GM21390 (cell line): ENCODE results near the gene PKP4.

Experiments
- ATAC-seq: cut with Tn5 transposase; IDR thresholded peaks from one replicate; pipeline ENCODE4 v1.9.1; 2021; ENCODE audit not compliant: unreplicated experiment

PKP4 gene

DNA sequence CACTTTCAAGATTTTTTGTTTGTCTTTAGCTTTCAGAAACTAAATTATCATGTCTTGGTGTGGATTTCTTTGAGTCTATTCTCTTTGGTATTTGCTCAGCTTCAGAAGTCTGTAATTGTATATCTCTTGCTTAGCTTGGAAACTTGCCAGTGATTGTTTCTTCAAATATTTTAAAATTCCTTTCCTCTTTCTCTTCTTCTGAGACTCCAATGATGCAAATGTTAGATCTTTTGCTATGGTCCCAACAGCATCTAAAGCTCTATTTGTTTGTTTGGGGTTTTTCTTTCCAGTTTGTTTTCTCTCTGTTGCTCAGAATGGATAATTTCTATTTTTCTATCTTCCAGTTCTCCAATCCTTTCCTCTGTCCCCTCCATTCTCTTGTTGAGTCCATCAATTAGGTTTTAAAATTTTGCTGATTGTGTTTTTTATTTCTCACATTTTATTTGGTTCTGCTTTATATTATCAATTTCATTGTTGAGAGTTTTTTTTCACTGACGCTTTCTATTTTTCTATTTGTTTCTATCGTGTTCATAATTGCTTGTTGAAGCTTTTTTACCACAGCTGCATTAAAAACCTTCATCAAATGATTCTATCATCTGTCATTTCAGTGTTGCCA, 256.9 kb downstream of the PKP4 start:
- no peak for ATAC-seq

DNA sequence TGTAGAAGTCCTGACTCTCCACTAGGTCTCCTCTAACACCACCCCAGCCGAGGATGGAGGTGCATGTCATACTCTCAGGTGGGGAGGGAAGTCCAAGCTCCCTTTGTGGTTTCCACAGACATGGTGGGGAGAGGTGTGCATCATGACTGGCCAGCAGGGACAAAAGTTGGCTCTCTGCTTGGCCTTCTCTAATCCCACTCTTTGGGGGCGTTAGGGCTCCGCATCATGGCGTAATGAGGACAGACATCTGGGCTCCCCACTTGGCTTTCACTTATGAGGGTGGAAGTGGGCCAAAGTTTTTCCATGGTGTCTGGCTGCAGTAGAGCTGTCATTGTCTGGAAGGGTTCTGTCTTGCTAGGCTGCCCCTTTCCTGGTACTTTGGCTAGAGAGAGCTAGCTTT, 257.7 kb downstream of the PKP4 start:
- ATAC-seq, result no peak

DNA sequence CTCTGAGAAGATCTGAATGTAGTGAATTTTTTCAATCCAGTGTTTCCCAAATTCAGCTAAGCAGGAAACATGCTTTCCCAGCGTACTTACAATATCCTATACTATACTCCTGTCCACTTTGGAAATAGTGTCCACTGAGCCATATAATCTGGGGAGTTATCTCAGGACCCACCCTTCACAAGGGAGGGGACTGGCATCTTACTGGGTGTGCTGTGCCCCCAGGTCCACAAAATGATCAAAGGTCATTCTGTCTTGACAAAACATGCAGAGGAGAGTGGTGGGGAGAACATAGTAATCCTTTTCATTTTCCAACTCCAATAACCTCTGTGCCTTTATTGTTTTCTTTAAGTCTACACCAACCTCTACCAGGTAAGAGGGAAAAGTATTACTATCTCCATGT, 258.6 kb downstream of the PKP4 start:
- ATAC-seq, result no peak

DNA sequence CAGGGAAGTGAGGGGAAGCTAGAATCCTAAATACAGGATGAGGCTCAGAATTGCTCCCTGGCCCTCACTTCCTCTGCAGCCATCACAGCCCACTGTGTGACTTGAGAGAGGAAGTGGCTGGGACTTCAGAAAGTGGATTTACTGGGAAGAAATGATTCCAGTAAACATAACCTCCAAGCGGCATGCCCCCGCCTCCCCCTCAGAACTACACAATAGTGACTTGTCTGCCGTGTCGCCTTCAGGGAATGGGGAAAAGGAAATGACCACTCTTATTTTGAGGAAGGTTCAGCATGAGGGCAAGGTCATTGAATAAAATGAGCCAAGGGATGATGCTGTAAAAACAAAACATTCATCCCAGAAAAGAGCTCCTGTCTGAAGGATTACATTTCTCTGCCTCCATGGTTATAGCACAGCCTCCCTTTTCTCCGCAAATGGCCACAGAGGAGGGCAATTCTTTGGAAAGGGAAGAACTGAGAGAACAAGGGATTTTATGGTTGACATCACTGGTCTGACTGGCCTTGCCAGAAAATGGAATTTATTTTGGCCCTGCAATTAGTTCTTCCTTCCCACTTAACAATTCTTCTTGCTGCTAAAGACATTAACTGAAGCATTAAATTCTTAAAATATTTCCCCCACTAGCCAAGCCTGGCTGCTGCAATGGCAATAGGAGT, 259.5 kb downstream of the PKP4 start:
- no peak for ATAC-seq

DNA sequence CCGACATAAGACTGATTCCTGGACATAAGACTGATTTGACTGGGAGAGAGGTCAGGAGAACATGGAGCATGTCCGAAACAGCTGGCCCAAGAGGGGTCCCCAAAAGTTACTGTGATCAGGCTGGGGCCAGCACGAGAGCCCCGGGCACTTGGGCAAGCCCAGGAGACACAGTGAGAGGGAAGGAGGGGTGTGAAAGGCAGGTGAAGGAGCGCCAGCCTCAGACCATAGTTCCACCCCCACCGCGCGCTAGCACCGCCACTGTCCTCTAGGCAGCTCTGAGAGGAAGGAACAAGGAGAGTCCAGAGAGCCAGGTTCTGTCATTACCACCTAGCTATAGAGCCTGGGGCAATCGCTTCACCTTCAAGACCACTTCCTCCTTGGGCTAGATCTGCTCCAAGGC, 260.2 kb downstream of the PKP4 start:
- no peak for ATAC-seq

- no peak for ATAC-seq
These were observed 260.8 kb downstream of the PKP4 start for GRCh38 chr2:158717366-158718195.

GRCh38 chr2:158718196-158718585, 261.4 kb downstream of the PKP4 start:
- ATAC-seq, result no peak

- ATAC-seq, result no peak
These were observed 262.1 kb downstream of the PKP4 start for GRCh38 chr2:158718851-158719250.

DNA sequence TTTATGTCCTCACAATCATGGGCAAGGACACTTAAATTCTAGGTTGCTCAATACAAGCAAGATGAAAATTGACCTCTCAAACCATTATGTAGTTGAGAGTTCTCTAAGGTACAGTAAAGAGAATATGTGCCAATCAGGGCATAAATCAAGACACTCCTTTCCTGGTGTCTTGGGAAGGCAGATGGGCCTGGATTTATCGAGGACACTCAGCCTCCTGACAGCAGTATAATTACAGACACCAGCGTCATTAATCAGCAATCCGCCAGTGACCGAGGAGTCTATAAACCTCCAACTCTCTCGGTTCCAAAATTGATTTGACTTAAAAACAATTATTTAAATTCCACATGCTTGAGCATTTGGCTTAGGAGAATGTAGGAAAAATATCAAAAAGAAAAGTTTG, 262.7 kb downstream of the PKP4 start:
- no peak for ATAC-seq

- no peak for ATAC-seq
These were observed 265.7 kb downstream of the PKP4 start for GRCh38 chr2:158722266-158723105.

GRCh38 chr2:158723181-158723838, 266.6 kb downstream of the PKP4 start:
- ATAC-seq, result no peak

DNA sequence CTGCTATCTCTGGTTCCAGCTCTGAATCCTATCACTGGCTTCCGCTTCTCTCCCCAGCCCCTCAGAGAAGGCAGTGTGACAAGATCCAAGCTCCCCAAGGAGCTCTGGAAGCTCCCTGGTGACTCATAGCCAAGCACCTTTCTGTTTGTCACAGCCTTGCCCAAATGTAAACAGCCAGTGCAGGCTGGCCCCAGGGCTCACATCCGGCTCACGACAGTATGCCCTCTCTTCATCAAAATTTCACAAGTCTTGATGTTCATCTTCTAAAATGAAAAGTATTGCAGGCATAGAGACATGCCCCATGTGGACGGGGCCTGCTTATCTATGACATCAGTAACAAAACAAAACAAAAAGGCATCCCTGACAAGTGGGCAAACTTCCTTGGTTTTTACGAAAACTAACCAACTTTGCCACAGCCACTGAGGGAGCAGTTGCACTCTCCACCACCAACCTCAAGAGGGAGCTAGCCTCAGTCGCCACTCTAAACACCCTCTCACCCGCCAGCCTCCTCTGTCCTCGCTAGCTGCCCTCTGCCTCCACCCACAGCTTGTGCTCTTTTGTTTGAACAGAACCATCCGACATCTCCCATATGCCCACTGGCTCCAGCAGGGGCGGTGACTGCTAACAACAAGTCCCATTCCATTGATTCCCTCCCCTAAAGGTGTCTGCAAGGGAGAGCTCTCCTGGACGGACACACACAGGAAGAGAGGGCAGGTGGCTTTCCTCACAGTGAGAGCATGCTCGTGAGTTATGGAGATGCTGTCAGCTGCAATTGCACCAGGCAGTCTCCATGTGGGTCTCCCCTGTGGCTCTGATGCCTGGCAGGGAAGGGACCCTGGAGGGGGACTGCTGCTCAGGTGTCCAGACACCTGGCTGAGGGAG, 267.4 kb downstream of the PKP4 start:
- ATAC-seq, result no peak

DNA sequence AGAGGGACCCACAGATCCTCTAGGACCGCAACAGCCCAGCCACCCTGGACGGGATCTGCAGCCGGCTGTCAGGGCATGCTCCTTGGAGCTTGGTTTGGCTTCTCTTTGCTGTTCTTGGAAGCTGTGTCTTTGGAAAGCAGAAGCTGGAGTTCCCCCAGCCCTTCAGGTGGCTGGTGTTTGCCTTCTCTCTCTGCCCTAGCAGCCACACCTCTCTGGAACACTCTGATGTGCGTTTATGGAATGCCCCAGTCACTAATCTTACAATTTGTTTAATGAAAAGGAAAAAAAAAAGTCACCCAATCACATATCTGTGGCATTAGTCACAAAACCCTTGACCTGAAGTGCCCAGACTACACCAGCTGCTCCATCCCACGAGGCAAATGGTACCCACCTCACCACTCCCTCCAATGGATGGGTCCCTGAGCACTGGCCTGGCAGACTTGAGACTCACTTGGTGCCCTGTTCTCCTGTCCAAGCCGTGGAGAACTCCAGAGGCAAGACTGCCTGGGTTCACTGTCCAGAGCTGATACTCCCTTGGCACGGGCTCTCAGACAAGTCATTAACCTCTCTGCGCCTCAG, 268.1 kb downstream of the PKP4 start:
- no peak for ATAC-seq

GRCh38 chr2:158725441-158725891, 268.7 kb downstream of the PKP4 start:
- ATAC-seq, result no peak

GRCh38 chr2:158726911-158727592, 270.3 kb downstream of the PKP4 start:
- no peak for ATAC-seq

DNA sequence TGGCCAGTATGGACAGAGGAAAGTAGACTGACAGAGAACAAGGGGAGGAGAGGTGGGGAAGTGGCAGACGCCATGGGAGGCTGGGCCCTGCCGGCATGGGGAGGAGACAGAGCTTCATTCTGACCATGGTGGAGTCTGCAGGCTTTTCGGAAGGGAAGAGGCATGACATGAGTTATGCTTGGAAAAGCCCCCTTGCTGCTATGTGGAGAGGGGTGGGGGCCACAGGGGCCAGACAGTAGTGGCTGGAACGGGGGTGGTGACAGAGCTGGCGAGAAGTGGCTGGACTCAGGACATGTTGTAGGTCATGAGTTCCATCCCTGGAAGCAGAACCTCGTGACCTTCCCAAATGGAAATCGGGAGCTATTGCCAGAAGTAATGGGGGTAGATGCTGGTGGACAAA, 271.7 kb downstream of the PKP4 start:
- no peak for ATAC-seq

- no peak for ATAC-seq
These were observed 272.7 kb downstream of the PKP4 start for GRCh38 chr2:158729451-158729850.

GRCh38 chr2:158729873-158730620, 273.3 kb downstream of the PKP4 start:
- ATAC-seq, result no peak
